ENCODE data around the gene EIF1B.
"Not testable (repeated sequence)": the region's sequence is repeated elsewhere in the genome, so short reads cannot be mapped to it uniquely, and the experiment has no call there.

EIF1B gene

DNA sequence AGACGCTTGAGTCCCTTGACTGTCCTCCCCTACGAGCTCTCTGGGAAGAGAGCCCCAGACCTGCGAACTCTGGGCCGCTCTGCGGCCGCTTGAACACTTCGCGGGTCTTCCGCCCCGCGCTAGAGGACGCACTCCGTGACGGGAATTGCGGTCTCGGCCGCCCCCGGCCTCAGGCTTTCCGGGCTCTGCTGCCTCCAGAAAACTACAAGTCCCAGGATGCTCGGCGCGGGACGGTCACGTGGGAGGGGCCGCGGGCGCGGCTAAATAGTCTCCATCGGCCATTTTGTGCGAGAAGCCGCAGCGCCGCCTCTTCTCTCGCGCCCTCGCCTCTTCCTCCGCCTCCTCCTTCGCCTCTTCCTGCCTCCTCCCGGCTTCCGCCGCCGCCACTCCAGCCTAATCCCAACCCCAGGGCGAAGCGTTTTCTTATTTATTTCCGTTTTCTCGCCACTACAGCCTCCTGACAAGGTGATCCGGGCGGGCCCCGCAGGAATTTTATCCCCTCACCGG lies at the start of gene EIF1B:
Gene EIF1B (plus strand): TSS at position 290 of the 507 bp plus-strand sequence. CDS start 235 bp downstream, outside the sequence.
- in situ Hi-C loops (cut with HindIII; ENCODE audit: low pct_unique_long_range_greater_than_20kb, low sequenced_read_pairs): no loop called here
- DNase-seq (ENCODE audit: low read depth in 1 of 2, low spot score in 1 of 2): peak; percentile 76 to 98
- no peak for TF ChIP-seq JUND (IDR thresholded peaks at IDR 0.05; ENCODE audit: low read depth)

DNA sequence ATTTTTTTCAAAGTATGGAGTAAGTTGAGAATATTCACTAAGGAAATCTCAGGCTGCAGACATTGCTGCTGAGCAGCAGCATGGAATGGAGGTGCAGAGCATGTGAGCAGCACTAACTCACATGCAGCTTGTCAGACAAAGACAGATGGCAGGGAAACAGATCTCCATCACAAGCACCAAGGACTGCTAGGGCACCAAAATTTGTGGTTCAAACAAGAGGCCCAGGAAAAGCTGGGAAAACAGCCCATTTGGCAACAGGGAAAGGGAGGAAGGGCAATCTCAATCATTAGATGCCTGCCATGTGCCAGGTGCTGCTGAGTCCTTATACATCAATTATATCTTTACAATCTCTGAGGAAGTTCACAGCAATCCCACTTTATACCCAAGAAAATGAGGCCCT lies 47.2 kb upstream of the EIF1B start:
- in situ Hi-C loops (cut with HindIII; ENCODE audit: low pct_unique_long_range_greater_than_20kb, low sequenced_read_pairs): no loop called here
- no peak for TF ChIP-seq JUND (IDR thresholded peaks at IDR 0.05; ENCODE audit: low read depth)
- DNase-seq (ENCODE audit: low read depth in 1 of 2, low spot score in 1 of 2): no peak

- in situ Hi-C loops (cut with HindIII; ENCODE audit: low pct_unique_long_range_greater_than_20kb, low sequenced_read_pairs): no loop called here
- no peak for TF ChIP-seq JUND (IDR thresholded peaks at IDR 0.05; ENCODE audit: low read depth)
- DNase-seq (ENCODE audit: low read depth in 1 of 2, low spot score in 1 of 2): no peak
These were observed 45.1 kb upstream of the EIF1B start for GRCh38 chr3:40264451-40264850.

- peak in 1 of 2 experiments; percentile 35 for DNase-seq (ENCODE audit: low read depth in 1 of 2, low spot score in 1 of 2)
- TF ChIP-seq JUND (IDR thresholded peaks at IDR 0.05; ENCODE audit: low read depth): no peak
- in situ Hi-C loops (cut with HindIII; ENCODE audit: low pct_unique_long_range_greater_than_20kb, low sequenced_read_pairs): no loop called here
These were observed 44.3 kb upstream of the EIF1B start for GRCh38 chr3:40265181-40265580.

DNA sequence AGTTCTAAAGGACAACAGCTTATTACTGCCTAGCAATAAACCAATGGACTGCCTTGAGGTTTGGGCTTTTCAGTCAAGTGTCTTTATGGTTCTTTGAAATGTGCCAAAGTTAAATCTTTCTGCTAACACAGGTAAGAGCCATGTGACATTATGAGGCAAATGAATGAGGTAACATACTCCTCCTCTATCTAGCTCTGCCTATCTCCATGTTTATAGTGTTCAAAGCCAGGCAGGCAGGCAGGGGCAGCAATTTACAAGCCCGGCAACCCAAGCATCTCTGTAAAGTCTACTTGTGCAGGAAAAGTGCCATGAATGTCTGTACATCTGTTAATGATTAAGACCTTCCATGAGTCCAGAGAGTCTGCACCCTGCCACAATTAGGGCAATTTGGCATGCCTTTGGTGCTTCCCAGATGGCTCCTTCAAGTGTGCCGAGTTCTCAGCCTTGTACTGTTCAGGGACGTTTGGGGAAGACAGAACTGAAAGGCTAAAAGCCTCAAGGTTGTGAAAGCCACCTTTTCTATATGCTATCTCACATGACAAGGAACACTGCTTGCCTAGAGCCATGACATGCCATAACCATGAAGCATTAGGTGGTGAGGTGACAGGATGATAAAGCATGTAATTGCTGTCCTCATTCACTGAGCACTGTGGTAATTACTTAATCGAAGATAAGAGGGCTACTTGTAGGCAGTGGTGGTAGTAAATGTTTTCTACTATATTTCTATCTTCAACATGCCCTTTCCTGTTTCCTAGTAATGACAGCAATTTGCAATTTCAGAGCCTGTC lies 41.4 kb upstream of the EIF1B start:
- DNase-seq (ENCODE audit: low read depth in 1 of 2, low spot score in 1 of 2): no peak
- in situ Hi-C loops (cut with HindIII; ENCODE audit: low pct_unique_long_range_greater_than_20kb, low sequenced_read_pairs): no loop called here

DNA sequence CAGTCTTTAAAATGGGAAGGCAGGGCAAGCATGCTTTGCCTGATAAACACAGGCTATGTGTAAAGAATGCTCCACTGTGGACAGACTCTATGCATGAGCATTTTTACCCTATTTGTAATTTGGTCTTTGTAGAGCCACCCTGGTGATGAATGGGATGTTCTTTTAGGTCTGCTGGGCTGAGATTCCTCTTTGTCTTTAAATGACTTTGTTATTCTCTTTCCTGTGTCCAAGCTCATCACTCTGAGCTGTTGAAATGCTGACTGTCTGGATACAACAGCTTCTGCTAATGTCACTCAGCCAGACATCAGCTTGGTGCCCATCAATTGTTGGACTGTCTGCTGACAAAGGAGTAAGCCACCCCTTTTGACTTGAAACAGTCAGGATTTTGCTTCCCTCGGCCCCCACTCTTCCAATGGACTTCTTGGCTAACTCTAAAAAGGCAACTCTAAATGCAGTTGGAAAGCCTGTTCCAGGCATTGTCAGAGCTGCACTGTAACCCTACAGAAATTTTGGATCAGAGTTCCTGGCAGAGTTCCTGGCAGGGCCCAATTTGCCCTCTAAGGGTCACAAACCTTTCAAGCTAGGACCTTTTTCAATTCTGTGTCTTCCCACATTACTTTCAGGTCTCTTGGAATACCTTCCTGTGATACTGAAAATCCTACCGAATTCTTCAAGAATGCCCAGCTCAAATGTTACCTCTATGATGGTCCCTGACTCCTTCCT lies 40.5 kb upstream of the EIF1B start:
- no peak for TF ChIP-seq JUND (IDR thresholded peaks at IDR 0.05; ENCODE audit: low read depth)
- DNase-seq (ENCODE audit: low read depth in 1 of 2, low spot score in 1 of 2): no peak
- in situ Hi-C loops (cut with HindIII; ENCODE audit: low pct_unique_long_range_greater_than_20kb, low sequenced_read_pairs): no loop called here

More for the DNA sequence above, 41.4 kb upstream of the EIF1B start:
- TF ChIP-seq JUND (IDR thresholded peaks at IDR 0.05; ENCODE audit: low read depth): no peak

DNA sequence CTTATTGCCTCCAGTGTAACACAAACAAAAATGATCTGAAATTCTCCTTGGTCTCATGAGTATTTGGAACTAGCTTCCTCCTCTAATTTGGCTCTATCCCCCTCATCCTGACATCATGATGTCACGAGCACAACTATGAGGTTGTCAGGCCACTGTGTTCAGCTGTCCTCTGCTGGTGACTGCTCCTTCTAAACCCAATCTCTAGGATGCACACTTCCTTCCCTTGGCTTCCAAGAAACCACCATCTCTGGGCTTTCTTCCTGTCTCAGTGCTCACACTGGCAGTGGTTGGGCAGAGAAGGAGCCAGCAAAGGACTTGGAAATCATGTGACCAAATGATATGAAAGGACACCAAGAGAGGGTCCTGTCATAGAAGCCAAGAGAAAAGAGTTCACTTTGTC lies 30.7 kb upstream of the EIF1B start:
- no peak for DNase-seq (ENCODE audit: low read depth in 1 of 2, low spot score in 1 of 2)
- TF ChIP-seq JUND (IDR thresholded peaks at IDR 0.05; ENCODE audit: low read depth): no peak
- in situ Hi-C loops (cut with HindIII; ENCODE audit: low pct_unique_long_range_greater_than_20kb, low sequenced_read_pairs): no loop called here

DNA sequence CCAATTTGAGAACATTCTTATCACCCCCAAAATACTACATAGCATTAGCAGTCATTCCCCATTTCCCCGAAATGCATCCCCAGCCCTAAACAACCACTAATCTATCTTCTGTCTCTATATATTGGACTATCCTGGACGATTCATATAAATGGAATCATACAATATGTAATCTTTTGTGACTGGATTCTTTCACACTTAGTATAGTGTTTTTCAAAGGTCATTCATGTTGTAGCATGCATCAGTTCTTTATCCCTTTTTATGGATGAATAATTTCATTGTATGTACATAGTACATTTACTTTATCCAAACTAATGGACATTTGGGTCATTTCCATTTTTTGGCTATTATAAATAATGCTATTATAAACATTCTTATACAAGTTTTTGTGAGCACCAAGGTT lies 27.5 kb upstream of the EIF1B start:
- DNase-seq (ENCODE audit: low read depth in 1 of 2, low spot score in 1 of 2): no peak
- in situ Hi-C loops (cut with HindIII; ENCODE audit: low pct_unique_long_range_greater_than_20kb, low sequenced_read_pairs): no loop called here
- no peak for TF ChIP-seq JUND (IDR thresholded peaks at IDR 0.05; ENCODE audit: low read depth)

- DNase-seq (ENCODE audit: low read depth in 1 of 2, low spot score in 1 of 2); in situ Hi-C loops (cut with HindIII; ENCODE audit: low pct_unique_long_range_greater_than_20kb, low sequenced_read_pairs): not testable (repeated sequence)
These were observed 26.4 kb upstream of the EIF1B start for GRCh38 chr3:40283057-40283456.

DNA sequence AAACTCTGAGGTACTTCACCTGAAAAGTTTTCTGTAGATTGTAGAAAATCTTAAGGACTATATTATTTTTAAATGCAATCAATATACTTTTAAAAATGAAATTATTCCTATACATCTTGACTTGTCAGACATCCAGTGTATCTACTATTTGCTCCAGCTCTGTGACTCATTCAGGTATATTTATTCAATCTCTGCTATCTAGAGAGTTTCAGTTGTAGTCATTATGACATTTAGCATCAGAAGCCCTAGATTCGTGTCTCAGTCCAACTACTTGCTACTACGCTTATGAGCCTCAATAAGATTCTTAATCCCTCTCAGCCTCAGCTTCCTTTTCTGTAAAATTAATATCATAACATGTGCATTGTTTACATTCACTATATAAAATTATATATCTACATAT lies 22.3 kb upstream of the EIF1B start:
- TF ChIP-seq JUND (IDR thresholded peaks at IDR 0.05; ENCODE audit: low read depth): no peak
- in situ Hi-C loops (cut with HindIII; ENCODE audit: low pct_unique_long_range_greater_than_20kb, low sequenced_read_pairs): no loop called here

DNA sequence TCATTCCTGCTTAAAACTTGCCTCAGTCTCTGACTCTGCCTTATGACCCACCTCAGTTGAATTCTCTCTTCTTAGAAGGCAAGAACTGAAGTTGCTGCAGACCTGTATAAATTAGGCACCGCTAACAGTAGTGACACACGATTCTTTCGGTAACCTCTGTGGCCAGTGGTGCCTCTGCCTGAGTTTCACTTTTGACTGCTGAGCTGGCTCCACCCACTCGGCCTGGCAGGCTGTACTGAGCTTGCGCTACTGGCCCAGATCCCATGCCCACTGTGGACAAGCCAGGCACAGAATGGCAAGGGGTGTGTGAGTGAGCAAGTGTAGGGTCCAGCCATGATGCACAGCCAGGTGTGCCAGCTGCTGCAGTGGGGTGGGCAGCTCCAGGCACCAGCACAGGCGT lies 19.1 kb upstream of the EIF1B start:
- no peak for TF ChIP-seq JUND (IDR thresholded peaks at IDR 0.05; ENCODE audit: low read depth)
- in situ Hi-C loops (cut with HindIII; ENCODE audit: low pct_unique_long_range_greater_than_20kb, low sequenced_read_pairs): no loop called here
- DNase-seq (ENCODE audit: low read depth in 1 of 2, low spot score in 1 of 2): no peak

More for the DNA sequence above, 22.3 kb upstream of the EIF1B start:
- DNase-seq (ENCODE audit: low read depth in 1 of 2, low spot score in 1 of 2): no peak

DNA sequence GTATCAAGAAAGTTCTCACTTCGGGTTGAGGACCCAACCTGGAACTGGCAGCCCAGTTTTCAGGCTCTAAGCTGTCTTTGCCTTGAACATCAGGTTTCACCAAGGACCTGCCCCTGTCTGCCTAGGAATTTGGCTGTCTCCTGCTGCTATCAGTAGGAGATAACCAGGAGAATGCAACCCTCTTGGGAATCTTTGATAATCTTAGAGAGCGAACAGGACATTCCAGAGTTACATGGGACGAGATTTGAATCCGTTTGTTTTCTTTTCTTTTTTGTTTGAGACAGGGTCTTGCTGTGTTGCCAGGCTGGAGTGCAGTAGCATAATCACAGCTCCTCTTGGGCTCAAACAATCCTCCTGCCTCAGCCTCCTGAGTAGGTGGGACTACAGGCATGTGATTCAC lies 18.0 kb upstream of the EIF1B start:
- no peak for TF ChIP-seq JUND (IDR thresholded peaks at IDR 0.05; ENCODE audit: low read depth)
- DNase-seq (ENCODE audit: low read depth in 1 of 2, low spot score in 1 of 2): no peak
- in situ Hi-C loops (cut with HindIII; ENCODE audit: low pct_unique_long_range_greater_than_20kb, low sequenced_read_pairs): no loop called here

Measured in T47D (cell line).